Right ventricle myocardium inferior (tissue), 1 donor: ENCODE measurements around the gene MAGEA10. TPM values are rescaled to one million over a fixed set of nuclear protein-coding genes. Genes with fewer than 3 reads are reported as not detected.

Experiments
- ATAC-seq: fragments of 200-7000 bp; cut with Tn5 transposase; one replicate; pipeline ENCODE4 v1.9.1; 2020; ENCODE audit warnings: mild to moderate bottlenecking, moderate library complexity
- DNase-seq: peaks from one replicate; pipeline ENCODE4 v3.0.0; 2021; ENCODE audit errors: missing footprints
- intact Hi-C: fragments of 100-400 bp; cut with DNase I; formaldehyde crosslinking; loops from one replicate; pipeline ENCODE4 v1.11.0; 2022
- total RNA-seq: library from RNA; stranded (reverse); fragmentation: NEBNext Ultra II Directional; extraction: Animal tissue kit (Norgen Biotek cat#: 25700); gene quantifications from one replicate; pipeline ENCODE4 v1.2.1, GENCODE V29; 2021
- donor health status: DM: no; HTN: yes; CAD: no; lungs with severe emphysema.

Gene MAGEA10
- total RNA-seq, 1 donor from 2014 or later = not detected

DNA sequence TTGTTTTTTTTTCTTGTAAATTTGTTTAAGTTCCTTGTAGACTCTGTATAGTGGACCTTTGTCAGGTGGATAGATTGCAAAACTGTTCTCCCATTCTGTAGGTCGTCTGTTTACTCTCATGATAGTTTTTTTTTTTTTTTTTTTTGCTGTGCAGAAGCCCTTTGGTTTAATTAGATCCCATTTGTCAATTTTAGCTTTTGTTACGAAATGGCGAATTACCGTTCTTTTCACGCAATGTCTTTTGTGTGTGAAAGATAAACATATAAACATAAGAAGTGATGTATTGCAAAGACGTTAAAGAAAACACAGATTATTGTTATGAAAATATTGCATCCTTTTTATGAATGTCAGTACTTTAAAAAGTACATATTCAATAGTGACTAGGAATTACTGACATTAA is 34.5 kb downstream of the MAGEA10 start:
- intact Hi-C loops = no loop called here
- ATAC-seq (no peak), DNase-seq (no peak)

DNA sequence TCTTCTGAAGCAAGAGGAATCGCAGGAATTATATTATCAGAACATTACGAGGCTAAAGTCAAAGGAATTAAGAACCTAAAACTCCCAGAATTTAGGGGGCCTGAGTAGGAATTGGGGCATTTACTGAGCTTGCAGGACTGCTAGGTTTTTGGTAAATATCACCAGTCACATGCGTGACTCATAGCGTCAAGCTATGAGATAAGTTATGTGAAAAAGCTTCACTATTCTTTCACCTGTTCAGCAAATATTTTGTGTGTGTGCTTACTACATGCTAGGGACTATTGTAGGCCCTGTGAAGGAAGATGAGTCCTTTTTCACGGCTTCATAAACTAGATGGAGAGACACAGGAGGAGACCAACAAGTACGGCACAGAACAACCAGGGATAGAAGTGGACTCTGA is 52.2 kb downstream of the MAGEA10 start:
- DNase-seq (no peak), ATAC-seq (no peak)
- intact Hi-C loops = no loop called here

Other genes starting within 250 kb of the MAGEA10 start
- gene MAGEA4, start 225.7 kb downstream of the MAGEA10 start, total RNA-seq = not detected
- gene GABRE, start 163.9 kb downstream of the MAGEA10 start, total RNA-seq = 30.3 TPM